Peyer's patch (tissue), 4 donors: Measurements from ENCODE around the gene KIN.

Experiments
- CTCF ChIP-seq, 6 experiments: fragments of 450-650 bp in 4 of 6; fragments of 200-600 bp in 2 of 6; sonication (generic) in 1 of 6; IDR thresholded peaks; one replicate each; pipeline ENCODE4 v1.5.1; 2017 to 2019; ENCODE audit warnings: antibody characterized with exemption in 6 of 6, mild to moderate bottlenecking in 3 of 6, moderate library complexity in 1 of 6
- POLR2A ChIP-seq, 2 donors: fragments of 450-650 bp; IDR thresholded peaks; one replicate each; pipeline ENCODE4 v1.5.1; 2017; ENCODE audit warnings: antibody characterized with exemption in 2 of 2, mild to moderate bottlenecking in 2 of 2, moderate library complexity in 2 of 2

- TF ChIP-seq CTCF (IDR thresholded peaks at IDR 0.05): no peak
- no peak for TF ChIP-seq POLR2A (IDR thresholded peaks at IDR 0.05)
Observed at GRCh38 chr10:7776777-7777176, 11.0 kb downstream of the KIN start.
